ENCODE results near the gene TRAF2.
"Not testable (repeated sequence)": the region's sequence is repeated elsewhere in the genome, so short reads cannot be mapped to it uniquely, and the experiment has no call there.

- TF ChIP-seq CTCF (IDR thresholded peaks at IDR 0.05); EZH2 (IDR thresholded peaks at IDR 0.05; ENCODE audit: borderline replicate concordance, insufficient read depth, low read depth, low read length, poor library complexity, severe bottlenecking): not testable (repeated sequence)
Observed at GRCh38 chr9:136837856-136838277, 48.4 kb upstream of the TRAF2 start.
